B cell (primary cell): ENCODE results near the gene KCNJ10. TPM values are rescaled to one million over a fixed set of nuclear protein-coding genes. Genes with fewer than 3 reads are reported as not detected.

ENCODE experiments used
- ATAC-seq: fragments of 200-7000 bp; cut with Tn5 transposase; one replicate; pipeline ENCODE4 v1.10.0; 2021; ENCODE audit warnings: low read depth, mild to moderate bottlenecking, moderate number of reproducible peaks, moderate library complexity
- CTCF ChIA-PET: fragments of 350-600 bp; sonication (Branson Sonifier 250); formaldehyde crosslinking; loops from one replicate; lab custom pipeline; 2021; ENCODE audit warnings: antibody characterized with exemption, inconsistent platforms; lab: Charles Lee
- POLR2A ChIA-PET: fragments of 350-600 bp; sonication (Branson Sonifier 250); formaldehyde crosslinking; loops from one replicate; lab custom pipeline; 2021; ENCODE audit warnings: antibody characterized with exemption; lab: Charles Lee
- DNase-seq: peaks from one replicate; pipeline ENCODE4 v3.0.0; 2013
- H2AFZ ChIP-seq: 2 replicates; pipeline ENCODE4 v1.6.1; 2012; ENCODE audit warnings: mild to moderate bottlenecking, low read depth, low read length; ENCODE audit not compliant: insufficient read depth, poor library complexity, severe bottlenecking
- H3K27ac ChIP-seq, 2 donors: 1 replicate in 1 of 2; 2 replicates in 1 of 2; pipeline ENCODE4 v1.5.1; 2012 to 2013; ENCODE audit warnings: low read length in 2 of 2, mild to moderate bottlenecking in 2 of 2, moderate library complexity in 1 of 2
- H3K27me3 ChIP-seq, 4 experiments: fragments of 200-600 bp in 1 of 4; sonication (generic) in 1 of 4; replicated peaks in 1 of 4; 1 replicate in 2 of 4; 2 replicates in 2 of 4; pipeline versions ENCODE4 v1.6.1 to v1.7.0; 2013 to 2016; ENCODE audit warnings: low read length in 3 of 4, mild to moderate bottlenecking in 2 of 4, mixed read lengths in 1 of 4, moderate library complexity in 1 of 4; ENCODE audit not compliant: insufficient read depth in 4 of 4, control insufficient read depth in 3 of 4; ENCODE audit errors: control extremely low read depth in 1 of 4
- H3K36me3 ChIP-seq, 2 experiments: replicated peaks in 1 of 2; 1 replicate in 1 of 2; 2 replicates in 1 of 2; pipeline versions ENCODE4 v1.6.1 to v1.7.1; 2013; ENCODE audit warnings: low read length in 1 of 2; ENCODE audit not compliant: insufficient read depth in 2 of 2, control insufficient read depth in 1 of 2; ENCODE audit errors: control extremely low read depth in 1 of 2, extremely low read depth in 1 of 2
- H3K4me1 ChIP-seq, 2 donors: fragments of 200-600 bp in 1 of 2; sonication (generic) in 1 of 2; 1 replicate in 1 of 2; 2 replicates in 1 of 2; pipeline versions ENCODE4 v1.5.1 to v1.6.1; 2013 to 2017; ENCODE audit warnings: low read length in 2 of 2; ENCODE audit not compliant: control insufficient read depth in 2 of 2, insufficient read depth in 2 of 2
- H3K4me2 ChIP-seq: replicated peaks from 2 replicates; pipeline ENCODE3; 2012; ENCODE audit warnings: mild to moderate bottlenecking, low read depth, low read length; ENCODE audit not compliant: poor library complexity, severe bottlenecking
- H3K4me3 ChIP-seq, 5 experiments: fragments of 200-600 bp in 1 of 5; sonication (generic) in 1 of 5; 1 replicate in 3 of 5; 2 replicates in 2 of 5; pipeline versions ENCODE4 v1.5.1 to v1.7.0; 2011 to 2016; ENCODE audit warnings: low read length in 4 of 5, mild to moderate bottlenecking in 4 of 5, low read depth in 2 of 5, control low read depth in 1 of 5, moderate library complexity in 1 of 5; ENCODE audit not compliant: insufficient read depth in 1 of 5; ENCODE audit errors: control extremely low read depth in 1 of 5, extremely low read depth in 1 of 5
- H3K79me2 ChIP-seq: fragments of 200-600 bp; sonication (generic); one replicate; pipeline ENCODE4 v1.6.0; 2016; ENCODE audit warnings: low read length; ENCODE audit not compliant: control insufficient read depth, insufficient read depth
- H3K9ac ChIP-seq: fragments of 200-600 bp; sonication (generic); 2 replicates; pipeline ENCODE4 v1.6.1; 2017; ENCODE audit warnings: mild to moderate bottlenecking, low read length, moderate library complexity
- H3K9me3 ChIP-seq, 3 donors: one replicate each; pipeline versions ENCODE4 v1.6.1 to v1.7.1; 2013; ENCODE audit warnings: low read length in 2 of 3; ENCODE audit not compliant: control insufficient read depth in 2 of 3, insufficient read depth in 1 of 3; ENCODE audit errors: control extremely low read depth in 1 of 3
- H4K20me1 ChIP-seq: 2 replicates; pipeline ENCODE4 v1.6.0; 2012; ENCODE audit warnings: mild to moderate bottlenecking, low read length; ENCODE audit not compliant: insufficient read depth, control insufficient read depth, poor library complexity, severe bottlenecking
- H3K27ac Mint-ChIP-seq: one replicate; pipeline ENCODE4 v1.8.0; 2021; ENCODE audit warnings: mixed read lengths
- H3K27me3 Mint-ChIP-seq: one replicate; pipeline ENCODE4 v1.8.0; 2021; ENCODE audit warnings: mixed read lengths
- H3K4me1 Mint-ChIP-seq: one replicate; pipeline ENCODE4 v1.8.0; 2021; ENCODE audit warnings: mixed read lengths
- H3K4me3 Mint-ChIP-seq: one replicate; pipeline ENCODE4 v1.8.0; 2021; ENCODE audit warnings: mixed read lengths
- H3K9me3 Mint-ChIP-seq: one replicate; pipeline ENCODE4 v1.8.0; 2022; ENCODE audit warnings: mixed read lengths; ENCODE audit not compliant: insufficient read depth
- CTCF ChIP-seq: fragments of 200-600 bp; IDR thresholded peaks from one replicate; pipeline ENCODE4 v1.8.0; 2022; ENCODE audit warnings: antibody characterized with exemption, mild to moderate bottlenecking
- EZH2 ChIP-seq: IDR thresholded peaks from 2 replicates; pipeline ENCODE4 v1.6.1; 2012; ENCODE audit warnings: borderline replicate concordance, low read depth, mild to moderate bottlenecking, moderate library complexity, low read length; ENCODE audit not compliant: insufficient read depth, poor library complexity, severe bottlenecking
- WGBS: methylation state at CpG from one replicate; pipeline ENCODE4 v1.1.5; 2013; ENCODE audit warnings: missing lambda C conversion rate; ENCODE audit not compliant: insufficient coverage; 5-methylcytosine and 5-hydroxymethylcytosine counted together
- intact Hi-C: fragments of 100-400 bp; cut with micrococcal nuclease; formaldehyde crosslinking; loops from one replicate; pipeline ENCODE4 v1.10.0; 2022
- polyA plus RNA-seq: library from polyadenylated mRNA; depleted of rRNA; stranded (reverse); fragments of >200 nt; gene quantifications from 2 replicates; pipeline ENCODE4 v1.2.3, GENCODE V29; 2012
- total RNA-seq, 2 donors: library from RNA; stranded (reverse); fragments of 120-200 nt in 1 of 2; gene quantifications; 1 replicate in 1 of 2; 2 replicates in 1 of 2; pipeline versions ENCODE4 v1.2.3 to v1.2.4, GENCODE V29; 2013 to 2022

The KCNJ10 gene
- total and polyA plus RNA-seq, 2 donors (not counting 1 experiment from before 2014, with no cell fraction given) = not detected

GRCh38 chr1:159951016-159951415 is 118.9 kb downstream of the KCNJ10 start:
- no CpG with 5 or more reads among the region's 2 CpGs for WGBS
- no peak for ATAC-seq
- Histone ChIP-seq H3K27me3 (peaks cover 0 to 32% (median 9%) of the 10 kb centered on the region in 4 experiments), H3K4me3 (no peak overlapping the region), H3K4me2 (no peak overlapping the region), H2AFZ (no peak overlapping the region), H3K9me3 (no peaks in the 10 kb centered on the region), H3K9ac (no peak overlapping the region), H3K79me2 (no peaks in the 10 kb centered on the region), H4K20me1 (no peaks in the 10 kb centered on the region), H3K4me1 (peaks cover 2% of the 10 kb centered on the region in 2 donors), H3K36me3 (no peaks in the 10 kb centered on the region), H3K27ac (no peak overlapping the region)
- Mint-ChIP-seq H3K9me3 (no peaks in the 10 kb centered on the region), H3K4me1 (peaks cover 2% of the 10 kb centered on the region), H3K4me3 (no peak overlapping the region), H3K27ac (no peak overlapping the region), H3K27me3 (peaks cover 49% of the 10 kb centered on the region)
- intact Hi-C loops = no loop called here
- ChIA-PET POLR2A (no interaction called here), CTCF (no interaction called here)
- DNase-seq = no peak
- no peak for TF ChIP-seq CTCF
- no peak for TF ChIP-seq EZH2

- H3K79me2 ChIP-seq = no peaks in the 10 kb centered on the region
- CTCF ChIA-PET = no interaction called here
- no peak overlapping the region for H3K27ac Mint-ChIP-seq
- H3K27me3 ChIP-seq = peaks cover 0 to 42% (median 14%) of the 10 kb centered on the region in 4 experiments
- TF ChIP-seq EZH2 = no peak
- TF ChIP-seq CTCF = no peak
- H3K4me3 Mint-ChIP-seq = no peak overlapping the region
- WGBS = 90% methylated on average over 3 of the region's 4 CpGs
- H3K27me3 Mint-ChIP-seq = peaks cover 50% of the 10 kb centered on the region
- no peak overlapping the region for H2AFZ ChIP-seq
- intact Hi-C loops = no loop called here
- no peak overlapping the region for H3K27ac ChIP-seq
- H3K9me3 ChIP-seq = no peaks in the 10 kb centered on the region
- ATAC-seq (no peak), DNase-seq (no peak)
- H3K36me3 ChIP-seq = no peaks in the 10 kb centered on the region
- POLR2A ChIA-PET = no interaction called here
- peaks cover 11% of the 10 kb centered on the region for H3K4me1 Mint-ChIP-seq
- no peaks in the 10 kb centered on the region for H3K9me3 Mint-ChIP-seq
- H3K4me3 ChIP-seq = no peak overlapping the region
- no peak overlapping the region for H3K9ac ChIP-seq
- H4K20me1 ChIP-seq = no peaks in the 10 kb centered on the region
- H3K4me1 ChIP-seq = peaks cover 10 to 12% of the 10 kb centered on the region in 2 donors
- H3K4me2 ChIP-seq = no peak overlapping the region
Measured at GRCh38 chr1:159949981-159950381, 120.0 kb downstream of the KCNJ10 start.
